ENCODE data around the gene PPP1R16B.

GRCh38 chr20:38920851-38921250 is 115.4 kb downstream of the PPP1R16B start:
- TF ChIP-seq CTCF (IDR thresholded peaks at IDR 0.05) (no peak), POLR2A (IDR thresholded peaks at IDR 0.05) (no peak)

Measured in right lobe of liver (tissue), 4 donors.